ENCODE data around the gene RBMS3. TPM values are rescaled to one million over a fixed set of nuclear protein-coding genes. Genes with fewer than 3 reads are reported as not detected.
"Not testable (repeated sequence)": the region's sequence is repeated elsewhere in the genome, so short reads cannot be mapped to it uniquely, and the experiment has no call there.

The RBMS3 gene
- total RNA-seq, 4 donors from 2014 or later, result 3.8 to 18.7 (median 14.6) TPM

DNA sequence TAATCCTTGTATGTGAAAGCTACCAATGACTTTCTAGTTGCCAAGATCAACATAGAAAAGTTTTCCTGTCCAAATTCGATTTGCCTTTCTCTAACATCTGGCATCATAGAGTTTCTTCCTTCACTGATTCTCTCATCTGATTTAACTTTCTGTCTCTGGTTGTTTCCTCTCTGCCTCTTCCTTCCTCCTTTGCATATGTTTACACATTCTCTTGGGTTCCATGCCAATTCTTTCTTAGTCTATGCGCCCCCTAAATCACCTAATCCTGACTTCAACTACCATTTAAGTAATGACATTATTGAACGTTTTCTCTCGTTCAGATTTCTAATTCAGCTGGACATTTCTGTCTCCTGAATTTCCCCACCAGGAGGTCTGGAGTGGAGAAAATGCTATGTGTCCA is 763.6 kb downstream of the RBMS3 start:
- Histone ChIP-seq H3K27me3 (no peaks in the 10 kb centered on the region), H3K27ac (no peak overlapping the region), H3K4me3 (no peak overlapping the region), H3K4me1 (peaks cover 0 to 4% (median 0%) of the 10 kb centered on the region in 4 donors), H3K9me3 (no peaks in the 10 kb centered on the region), H3K36me3 (no peaks in the 10 kb centered on the region)
- intact Hi-C loops (cut with DNase I; ENCODE audit: low total_unique reads) (loop anchor here (10.0 kb wide), 1 partner anchor 650 kb away; no protein-coding TSS in a partner anchor), in situ Hi-C loops (cut with MboI; ENCODE audit: low pct_ligation_motif_present in 1 of 4, low pct_unique_long_range_greater_than_20kb in 1 of 4, low sequenced_read_pairs in 3 of 4) (loop anchor here (5.0 to 25.0 kb wide), 5 partner anchors 143 to 1093 kb away; no protein-coding TSS in a partner anchor)
- no peak for DNase-seq
- 64% methylated on average over 4 of the region's 4 CpGs for WGBS, 2 donors (ENCODE audit: low coverage in 1 of 2)
- no peak for TF ChIP-seq POLR2A (IDR thresholded peaks at IDR 0.05)
- no peak for TF ChIP-seq EP300 (IDR thresholded peaks at IDR 0.05; ENCODE audit: low read depth)
- TF ChIP-seq, protein P1, sequence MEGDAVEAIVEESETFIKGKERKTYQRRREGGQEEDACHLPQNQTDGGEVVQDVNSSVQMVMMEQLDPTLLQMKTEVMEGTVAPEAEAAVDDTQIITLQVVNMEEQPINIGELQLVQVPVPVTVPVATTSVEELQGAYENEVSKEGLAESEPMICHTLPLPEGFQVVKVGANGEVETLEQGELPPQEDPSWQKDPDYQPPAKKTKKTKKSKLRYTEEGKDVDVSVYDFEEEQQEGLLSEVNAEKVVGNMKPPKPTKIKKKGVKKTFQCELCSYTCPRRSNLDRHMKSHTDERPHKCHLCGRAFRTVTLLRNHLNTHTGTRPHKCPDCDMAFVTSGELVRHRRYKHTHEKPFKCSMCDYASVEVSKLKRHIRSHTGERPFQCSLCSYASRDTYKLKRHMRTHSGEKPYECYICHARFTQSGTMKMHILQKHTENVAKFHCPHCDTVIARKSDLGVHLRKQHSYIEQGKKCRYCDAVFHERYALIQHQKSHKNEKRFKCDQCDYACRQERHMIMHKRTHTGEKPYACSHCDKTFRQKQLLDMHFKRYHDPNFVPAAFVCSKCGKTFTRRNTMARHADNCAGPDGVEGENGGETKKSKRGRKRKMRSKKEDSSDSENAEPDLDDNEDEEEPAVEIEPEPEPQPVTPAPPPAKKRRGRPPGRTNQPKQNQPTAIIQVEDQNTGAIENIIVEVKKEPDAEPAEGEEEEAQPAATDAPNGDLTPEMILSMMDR (IDR thresholded peaks at IDR 0.05), result no peak

DNA sequence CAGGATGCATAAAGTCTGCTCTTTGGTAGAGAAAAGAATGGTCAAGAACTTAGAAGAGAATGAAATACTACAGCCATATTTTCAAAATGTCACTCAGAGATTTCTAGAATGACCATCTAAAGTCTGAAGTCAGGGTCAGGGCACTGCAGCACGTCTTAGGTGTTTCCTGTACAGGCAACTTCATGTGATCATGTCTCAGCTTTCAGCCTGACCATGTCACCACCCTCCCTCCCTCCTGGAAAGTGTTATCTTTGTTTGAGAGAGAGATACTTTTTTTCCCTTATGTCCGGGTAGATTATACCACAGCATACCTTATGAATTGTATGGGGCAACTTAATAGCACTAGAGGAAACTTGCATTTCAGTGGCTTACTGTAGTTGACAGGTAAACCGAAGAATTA is 767.6 kb downstream of the RBMS3 start:
- Histone ChIP-seq H3K27ac (no peak overlapping the region), H3K36me3 (no peaks in the 10 kb centered on the region), H3K27me3 (no peaks in the 10 kb centered on the region), H3K4me3 (no peak overlapping the region), H3K9me3 (no peaks in the 10 kb centered on the region), H3K4me1 (no peaks in the 10 kb centered on the region)
- DNase-seq, result no peak
- intact Hi-C loops (cut with DNase I; ENCODE audit: low total_unique reads), result loop anchor here (10.0 kb wide), 1 partner anchor 646 kb away; no protein-coding TSS in a partner anchor
- 61 to 78% methylated on average over 2 to 3 of the region's 3 CpGs for WGBS, 2 donors (ENCODE audit: low coverage in 1 of 2)
- no peak for TF ChIP-seq EP300 (IDR thresholded peaks at IDR 0.05; ENCODE audit: low read depth)
- TF ChIP-seq POLR2A (IDR thresholded peaks at IDR 0.05), result no peak
- TF ChIP-seq POLR2AphosphoS5 (IDR thresholded peaks at IDR 0.05), result no peak
- TF ChIP-seq, protein P1 (IDR thresholded peaks at IDR 0.05), result no peak
- in situ Hi-C loops (cut with MboI; ENCODE audit: low pct_ligation_motif_present in 1 of 4, low pct_unique_long_range_greater_than_20kb in 1 of 4, low sequenced_read_pairs in 3 of 4), result loop anchor here in 3 of 4 donors (10.0 to 25.0 kb wide), 4 partner anchors 139 to 1089 kb away; no protein-coding TSS in a partner anchor

DNA sequence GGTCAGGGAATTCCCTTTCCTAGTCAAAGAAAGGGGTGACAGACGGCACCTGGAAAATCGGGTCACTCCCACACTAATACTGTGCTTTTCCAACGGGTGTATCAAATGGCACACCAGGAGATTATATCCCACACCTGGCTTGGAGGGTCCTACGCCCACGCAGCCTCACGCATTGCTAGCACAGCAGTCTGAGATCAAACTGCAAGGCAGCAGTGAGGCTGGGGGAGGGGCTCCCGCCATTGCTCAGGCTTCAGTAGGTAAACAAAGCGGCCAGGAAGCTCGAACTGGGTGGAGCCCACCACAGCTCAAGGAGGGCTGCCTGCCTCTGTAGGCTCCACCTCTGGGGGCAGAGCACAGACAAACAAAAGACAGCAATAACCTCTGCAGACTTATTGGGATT is 769.2 kb downstream of the RBMS3 start:
- WGBS, 2 donors (ENCODE audit: low coverage in 1 of 2), result 61% methylated on average over 9 of the region's 9 CpGs; no CpG with 5 or more reads in 1 of the 2 donors
- H3K4me3 ChIP-seq; H3K27me3 ChIP-seq; H3K9me3 ChIP-seq; in situ Hi-C loops (cut with MboI; ENCODE audit: low pct_ligation_motif_present in 1 of 4, low pct_unique_long_range_greater_than_20kb in 1 of 4, low sequenced_read_pairs in 3 of 4); DNase-seq; H3K27ac ChIP-seq; intact Hi-C loops (cut with DNase I; ENCODE audit: low total_unique reads); H3K36me3 ChIP-seq; H3K4me1 ChIP-seq: not testable (repeated sequence)

DNA sequence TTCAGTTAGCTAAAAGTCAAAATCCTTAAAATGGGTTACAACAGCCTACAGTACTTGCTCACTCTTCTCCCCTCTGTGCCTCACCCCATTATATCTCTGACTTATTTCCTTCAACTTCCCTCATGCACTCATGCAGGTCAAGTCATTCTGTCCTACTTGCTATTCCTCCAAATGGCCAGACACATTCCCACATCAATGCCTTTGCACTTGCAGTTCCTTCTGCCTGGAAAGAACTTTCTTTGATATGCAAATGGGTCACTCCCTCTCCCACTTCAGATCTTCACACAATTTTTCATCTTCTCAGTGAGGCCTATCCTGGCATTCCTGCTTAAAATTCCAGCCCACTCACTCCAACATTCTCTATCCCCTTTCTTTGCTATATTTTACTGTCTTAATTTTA is 778.4 kb downstream of the RBMS3 start:
- no peak for DNase-seq
- Histone ChIP-seq H3K4me1 (no peaks in the 10 kb centered on the region), H3K9me3 (no peaks in the 10 kb centered on the region), H3K36me3 (no peaks in the 10 kb centered on the region), H3K27me3 (no peaks in the 10 kb centered on the region), H3K4me3 (no peak overlapping the region), H3K27ac (no peak overlapping the region)
- intact Hi-C loops (cut with DNase I; ENCODE audit: low total_unique reads), result no loop called here
- in situ Hi-C loops (cut with MboI; ENCODE audit: low pct_ligation_motif_present in 1 of 4, low pct_unique_long_range_greater_than_20kb in 1 of 4, low sequenced_read_pairs in 3 of 4), result no loop called here
- TF ChIP-seq POLR2A (IDR thresholded peaks at IDR 0.05), result no peak
- TF ChIP-seq POLR2AphosphoS5 (IDR thresholded peaks at IDR 0.05), result no peak
- TF ChIP-seq, protein P1 (IDR thresholded peaks at IDR 0.05), result no peak
- TF ChIP-seq EP300 (IDR thresholded peaks at IDR 0.05; ENCODE audit: low read depth), result no peak

Small RNA genes within 50 kb of the gene (small RNA-seq; reads per million reads assigned to genes)
- 0 reads per million in 4 donors for gene MTND4LP9
